Loucy (cell line): ENCODE measurements around the gene ERH.

Experiments used
- EZH2phosphoT487 ChIP-seq: fragments of 200-600 bp; IDR thresholded peaks from 2 replicates; pipeline ENCODE4 v1.6.1; 2018; ENCODE audit warnings: antibody characterized with exemption, mild to moderate bottlenecking, moderate library complexity, borderline replicate concordance
- TF ChIP-seq, protein P1 (sequence below): fragments of 200-600 bp; sonication (generic); conservative IDR thresholded peaks from 2 replicates; pipeline ENCODE4 v1.5.1; 2014; ENCODE audit warnings: mild to moderate bottlenecking, antibody characterized with exemption, low read length

GRCh38 chr14:69368381-69368780 is 29.7 kb downstream of the ERH start:
- TF ChIP-seq, protein P1, sequence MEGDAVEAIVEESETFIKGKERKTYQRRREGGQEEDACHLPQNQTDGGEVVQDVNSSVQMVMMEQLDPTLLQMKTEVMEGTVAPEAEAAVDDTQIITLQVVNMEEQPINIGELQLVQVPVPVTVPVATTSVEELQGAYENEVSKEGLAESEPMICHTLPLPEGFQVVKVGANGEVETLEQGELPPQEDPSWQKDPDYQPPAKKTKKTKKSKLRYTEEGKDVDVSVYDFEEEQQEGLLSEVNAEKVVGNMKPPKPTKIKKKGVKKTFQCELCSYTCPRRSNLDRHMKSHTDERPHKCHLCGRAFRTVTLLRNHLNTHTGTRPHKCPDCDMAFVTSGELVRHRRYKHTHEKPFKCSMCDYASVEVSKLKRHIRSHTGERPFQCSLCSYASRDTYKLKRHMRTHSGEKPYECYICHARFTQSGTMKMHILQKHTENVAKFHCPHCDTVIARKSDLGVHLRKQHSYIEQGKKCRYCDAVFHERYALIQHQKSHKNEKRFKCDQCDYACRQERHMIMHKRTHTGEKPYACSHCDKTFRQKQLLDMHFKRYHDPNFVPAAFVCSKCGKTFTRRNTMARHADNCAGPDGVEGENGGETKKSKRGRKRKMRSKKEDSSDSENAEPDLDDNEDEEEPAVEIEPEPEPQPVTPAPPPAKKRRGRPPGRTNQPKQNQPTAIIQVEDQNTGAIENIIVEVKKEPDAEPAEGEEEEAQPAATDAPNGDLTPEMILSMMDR, result no peak
- TF ChIP-seq EZH2phosphoT487, result no peak
